Fibroblast of the conjunctiva (primary cell): ENCODE measurements around the gene SEC11C.
A peak's percentile ranks its signal among the peaks of the same experiment; 100 is the strongest.

Experiments used
- DNase-seq: peaks from one replicate; pipeline ENCODE4 v3.0.0-alpha.2; 2010; ENCODE audit warnings: low read depth

SEC11C gene

DNA sequence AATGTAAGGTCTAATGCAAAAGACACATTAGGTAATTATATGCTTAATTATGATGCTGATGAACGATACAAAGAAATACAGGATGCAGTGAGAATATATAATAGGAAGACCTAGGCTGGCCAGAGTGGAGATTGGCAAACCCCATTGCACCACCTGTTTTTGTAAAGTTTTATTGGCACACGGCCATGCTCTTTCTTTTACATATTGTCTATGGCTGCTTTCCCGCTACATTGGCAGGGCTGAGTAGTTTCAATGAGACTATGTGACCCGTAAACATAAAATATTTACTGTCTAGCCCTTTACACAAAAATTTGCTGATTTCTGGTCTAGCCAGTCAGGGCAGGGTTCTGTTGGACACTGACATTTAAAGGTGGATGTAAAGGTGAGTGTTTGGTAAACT, 5.4 kb downstream of the SEC11C start:
- DNase-seq = no peak

DNA sequence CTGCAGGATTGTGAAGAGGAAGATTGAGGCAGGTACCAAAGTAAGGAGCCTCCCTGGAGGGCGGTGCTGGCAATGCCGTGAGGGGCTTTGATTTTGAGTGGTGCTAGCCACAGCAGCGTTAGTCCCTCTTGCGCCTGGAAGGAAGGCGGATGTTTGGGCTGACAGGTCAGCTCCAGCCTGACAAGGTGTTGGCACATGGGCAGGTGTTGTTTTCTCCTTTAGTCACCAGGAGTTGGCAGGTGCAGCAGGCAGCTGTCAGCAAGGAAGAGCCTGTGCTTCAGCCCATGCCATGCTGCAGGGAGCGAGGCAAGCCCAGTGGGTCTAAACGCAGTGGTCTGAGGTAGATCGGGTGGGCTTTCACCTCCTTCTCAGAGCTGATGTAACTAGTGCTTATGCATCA, 8.5 kb downstream of the SEC11C start:
- DNase-seq = no peak

DNA sequence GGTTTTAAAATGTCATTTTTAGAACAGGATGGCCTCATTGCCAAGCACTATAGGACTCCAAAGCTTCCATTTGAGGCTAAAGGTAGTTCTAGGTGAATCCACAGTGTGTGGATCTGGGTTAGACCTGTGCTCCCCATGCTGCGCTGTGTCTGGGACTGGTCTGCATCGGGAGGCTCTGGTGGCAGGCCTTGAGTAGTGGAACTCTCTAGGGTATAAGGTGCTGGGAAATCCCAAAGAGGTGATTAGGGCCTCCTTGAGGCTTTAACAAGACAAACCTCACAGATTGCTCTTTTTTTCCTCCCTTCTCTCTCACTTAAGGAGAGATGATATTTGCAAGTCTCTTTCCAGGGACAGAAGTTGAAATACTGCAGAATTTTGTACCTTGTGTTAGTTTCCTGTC, 9.3 kb downstream of the SEC11C start:
- DNase-seq = no peak

DNA sequence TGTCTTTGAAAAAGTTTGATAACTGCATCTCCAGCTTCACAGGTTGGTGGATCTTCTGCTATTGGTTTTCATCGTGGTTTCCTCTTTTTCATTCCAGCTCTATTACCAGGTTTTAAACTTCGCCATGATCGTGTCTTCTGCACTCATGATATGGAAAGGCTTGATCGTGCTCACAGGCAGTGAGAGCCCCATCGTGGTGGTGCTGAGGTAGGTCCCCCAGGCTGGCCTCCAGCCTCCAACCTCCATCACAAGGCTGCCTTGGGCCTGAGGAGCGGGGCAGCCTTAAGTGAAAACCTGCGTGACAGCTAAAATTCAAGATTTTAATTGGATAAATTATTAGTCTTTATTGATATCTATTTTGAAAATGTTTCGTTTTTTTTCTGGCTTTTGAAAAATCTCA, 9.7 kb downstream of the SEC11C start:
- DNase-seq = no peak

DNA sequence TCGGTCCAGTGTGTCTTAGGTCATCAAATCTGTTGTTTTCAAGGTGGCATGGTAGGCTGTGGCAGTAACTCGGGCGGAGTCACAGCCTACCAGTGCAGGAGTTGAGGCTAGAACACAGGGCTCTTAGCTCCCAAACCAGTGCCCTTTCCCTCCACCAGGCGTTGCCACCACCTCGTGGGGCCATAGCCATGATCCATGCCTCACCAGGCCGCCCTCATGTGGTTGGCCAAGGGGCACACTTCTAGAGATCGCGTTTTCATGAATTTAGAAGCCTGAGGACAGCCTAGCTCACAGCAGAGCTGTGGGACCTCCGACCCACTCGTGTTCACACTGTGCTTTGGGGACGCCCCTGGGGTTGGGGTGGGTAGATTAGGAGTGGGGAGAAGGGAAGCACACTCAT, 10.6 kb downstream of the SEC11C start:
- DNase-seq = no peak

DNA sequence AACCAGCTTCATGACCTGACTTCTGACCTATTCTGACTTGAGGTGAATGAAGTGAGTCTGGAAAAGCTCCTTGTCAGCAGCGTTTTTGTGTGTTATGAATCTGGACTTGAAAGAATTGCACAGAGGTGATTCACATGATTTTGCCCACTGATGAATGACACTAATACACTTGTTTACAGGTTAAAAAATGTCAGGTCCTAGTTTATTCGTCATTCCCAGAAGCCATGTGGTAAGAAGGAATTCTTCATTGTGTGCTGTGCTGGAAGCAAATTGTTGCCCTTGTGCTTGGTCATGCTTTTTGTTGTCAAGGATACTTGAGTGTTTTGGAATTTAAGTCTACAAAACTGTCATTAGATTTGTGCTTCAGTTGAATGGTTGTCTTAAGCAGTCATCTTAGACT, 15.5 kb downstream of the SEC11C start:
- no peak for DNase-seq

DNA sequence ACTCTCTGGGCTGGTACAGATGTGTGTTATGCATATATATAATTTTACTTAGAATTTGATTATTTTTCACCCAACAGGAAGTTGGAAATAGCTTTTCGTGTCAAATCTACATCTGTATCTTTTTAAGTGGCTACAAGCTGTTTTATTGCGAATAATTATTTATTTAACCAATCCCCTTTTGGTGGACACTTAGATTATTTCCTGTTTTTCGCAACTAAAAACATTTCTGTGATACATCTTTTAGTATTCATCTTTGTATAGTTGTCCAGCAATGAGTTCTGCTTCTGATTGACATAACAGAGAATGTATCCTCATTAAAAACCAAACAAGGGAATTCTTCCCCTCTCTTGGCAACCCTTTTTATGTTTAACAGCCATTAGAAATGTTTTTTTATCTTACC, 16.6 kb downstream of the SEC11C start:
- no peak for DNase-seq

DNA sequence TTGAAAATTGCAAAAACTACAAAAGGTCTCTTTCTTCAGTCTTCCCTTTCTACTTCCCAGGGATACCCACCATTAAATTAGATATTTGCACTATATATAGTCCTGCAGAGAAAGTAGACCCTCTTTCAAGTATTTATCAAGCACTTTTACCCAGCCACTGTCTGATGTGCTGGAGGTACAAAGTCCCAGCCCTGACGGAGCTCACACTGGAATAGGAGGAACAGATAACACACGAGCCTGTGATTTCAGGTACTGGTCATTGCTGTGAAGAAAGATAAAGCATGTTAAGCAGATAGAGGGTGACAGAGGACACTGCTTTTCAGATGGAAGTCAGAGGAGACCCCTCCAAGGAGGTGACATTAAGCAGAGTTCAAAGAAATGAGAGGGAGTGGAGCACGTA, 19.6 kb downstream of the SEC11C start:
- DNase-seq = no peak

DNA sequence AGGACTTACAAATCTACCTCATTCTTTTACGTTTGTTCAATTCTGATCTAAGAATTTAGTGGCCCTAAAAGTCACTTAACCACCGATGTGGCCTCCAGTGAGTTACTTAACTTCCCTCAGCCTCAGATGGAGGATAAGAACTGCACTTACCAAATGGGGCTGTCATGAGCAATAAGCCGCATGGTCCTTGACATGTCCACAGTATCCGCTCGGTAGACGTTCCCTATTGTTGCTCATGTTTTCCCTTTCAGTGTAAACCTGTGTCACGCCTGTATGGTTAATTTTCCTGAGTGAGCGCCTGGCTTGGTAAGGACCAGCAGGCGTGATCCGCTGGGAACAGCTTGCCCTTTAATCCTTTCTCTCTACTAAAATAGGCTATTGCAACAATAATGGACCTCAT, 20.3 kb downstream of the SEC11C start:
- DNase-seq = no peak

DNA sequence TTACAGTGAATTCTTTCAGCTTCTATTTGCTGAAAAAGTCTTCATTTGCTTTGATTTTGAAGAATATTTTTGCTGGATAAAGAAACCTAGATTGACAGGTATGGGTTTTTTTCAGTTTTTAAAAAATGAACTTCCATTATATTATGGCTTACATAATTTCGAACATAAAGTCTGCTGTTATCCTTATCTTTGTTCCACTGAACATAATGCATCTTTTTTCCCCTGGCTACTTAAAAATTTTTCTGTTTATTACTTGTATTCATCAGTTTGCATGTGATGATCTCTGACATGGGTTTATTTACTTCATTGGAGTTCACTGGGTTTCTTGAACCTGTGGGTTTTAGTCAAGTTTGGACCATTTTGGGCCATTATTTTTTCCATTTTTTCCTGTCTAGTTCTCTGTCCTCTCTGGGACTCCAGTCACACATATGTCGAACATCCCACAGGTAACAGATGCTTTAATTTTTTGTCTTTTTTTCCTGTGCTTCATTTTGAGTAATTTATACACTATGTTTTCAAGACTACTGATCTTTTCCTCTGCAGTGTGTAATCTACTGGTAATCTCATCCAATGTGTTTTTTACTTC, 33.1 kb downstream of the SEC11C start:
- no peak for DNase-seq

DNA sequence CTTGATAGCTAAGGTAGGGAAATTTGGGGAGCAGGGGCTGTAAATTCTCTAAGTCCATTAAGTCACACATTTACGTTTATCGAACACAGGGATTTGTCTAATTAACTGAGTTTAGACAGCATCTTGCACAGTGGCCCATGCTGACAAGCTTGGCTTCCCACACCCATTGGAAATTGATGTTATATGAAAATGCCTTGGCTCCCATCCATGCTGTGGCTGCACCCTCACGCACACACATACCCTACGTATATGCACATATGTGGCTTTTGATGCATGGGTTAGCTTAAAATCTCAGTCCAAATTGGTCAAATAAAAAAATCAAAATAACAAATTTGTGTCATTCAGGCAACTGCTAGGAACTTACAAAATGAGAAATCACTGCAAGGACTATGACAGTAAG, 37.8 kb downstream of the SEC11C start:
- no peak for DNase-seq

DNA sequence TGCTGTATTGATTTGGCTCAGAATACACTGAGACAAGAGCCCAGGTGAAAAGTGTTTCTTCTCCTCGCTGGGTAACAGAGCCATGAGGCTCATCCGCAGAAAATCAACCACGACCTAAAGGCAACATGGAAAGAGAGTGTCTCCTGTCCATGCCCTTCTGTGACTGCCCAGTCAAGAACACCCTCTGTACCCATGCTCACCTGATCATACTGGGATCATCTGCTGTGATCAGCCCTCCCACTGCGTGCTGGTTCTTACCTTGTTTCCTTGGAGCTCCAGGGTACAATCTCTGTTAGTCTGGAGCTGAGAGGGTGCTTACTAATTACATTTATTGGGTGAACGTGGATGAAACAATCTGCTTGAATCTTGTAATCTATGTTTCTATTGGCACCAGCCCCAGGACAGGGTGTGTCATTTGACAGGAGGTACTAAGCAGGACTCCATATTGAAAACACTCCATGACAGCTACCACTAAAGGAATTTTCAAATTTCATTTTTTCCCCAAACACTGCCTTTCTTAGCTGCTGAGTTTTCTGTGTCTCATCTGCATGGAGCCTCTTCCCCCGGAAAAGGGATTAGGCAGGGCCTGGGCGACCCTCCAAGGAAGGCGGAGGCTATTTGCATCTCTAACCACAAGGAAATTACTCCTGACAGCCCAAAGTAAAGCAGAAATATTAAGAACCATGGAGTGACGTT, 40.6 kb downstream of the SEC11C start:
- DNase-seq = peak; percentile 31

DNA sequence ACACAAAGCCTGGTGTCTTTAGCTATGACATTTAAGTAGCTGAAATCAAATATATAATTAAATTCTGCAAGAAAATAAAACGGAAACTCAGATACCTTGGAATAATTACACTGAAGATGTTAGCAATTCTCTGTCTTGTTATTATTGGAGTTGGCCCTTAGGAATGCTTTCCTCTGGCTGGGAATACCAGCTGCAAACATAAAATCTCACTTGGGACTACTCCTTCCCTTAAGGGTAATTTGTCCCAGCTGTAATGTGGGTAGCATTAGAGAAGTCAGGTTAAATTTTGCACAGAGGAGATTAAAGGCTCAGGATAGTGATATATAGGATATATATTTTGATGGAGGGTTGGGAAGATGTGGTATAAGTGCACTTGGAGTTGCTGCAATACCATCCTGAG, 43.0 kb downstream of the SEC11C start:
- no peak for DNase-seq

DNA sequence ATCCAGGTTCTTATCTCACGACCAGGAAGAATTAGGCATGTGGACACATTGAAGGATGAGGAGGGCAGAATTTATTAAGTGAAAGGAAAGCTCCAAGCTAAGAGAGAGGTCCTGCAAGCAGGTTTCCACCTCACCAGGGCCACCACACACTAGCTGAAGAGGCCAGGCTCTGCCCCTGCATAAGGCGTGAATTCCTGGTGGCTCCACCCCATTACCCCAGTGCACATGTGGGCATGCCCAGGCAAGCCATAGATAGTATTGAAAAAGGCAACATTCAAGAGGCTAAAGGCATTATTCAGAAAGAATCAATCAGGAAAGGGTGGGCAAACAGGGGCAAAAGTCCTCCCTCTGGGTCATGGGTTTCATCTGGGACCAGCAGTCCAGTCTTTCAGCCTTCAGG, 49.3 kb downstream of the SEC11C start:
- no peak for DNase-seq

DNA sequence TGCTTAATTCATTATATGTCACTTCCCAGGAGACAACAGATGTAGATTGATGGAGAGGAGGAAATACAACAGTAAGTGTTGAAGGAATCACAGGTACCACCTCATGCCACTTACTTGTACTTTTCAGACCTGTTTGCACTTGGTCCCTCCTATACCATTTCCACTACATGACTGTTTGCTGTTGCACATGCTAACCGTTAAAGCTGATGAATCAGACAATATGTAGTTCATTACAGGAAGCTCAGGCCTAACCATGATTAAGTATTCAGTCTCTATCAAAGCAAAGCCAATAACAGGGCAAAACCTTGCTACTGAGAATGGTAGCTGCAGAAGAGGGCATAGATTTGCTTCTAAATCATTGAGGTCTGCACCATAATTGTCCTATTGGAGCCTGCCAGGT, 50.1 kb downstream of the SEC11C start:
- DNase-seq = no peak

DNA sequence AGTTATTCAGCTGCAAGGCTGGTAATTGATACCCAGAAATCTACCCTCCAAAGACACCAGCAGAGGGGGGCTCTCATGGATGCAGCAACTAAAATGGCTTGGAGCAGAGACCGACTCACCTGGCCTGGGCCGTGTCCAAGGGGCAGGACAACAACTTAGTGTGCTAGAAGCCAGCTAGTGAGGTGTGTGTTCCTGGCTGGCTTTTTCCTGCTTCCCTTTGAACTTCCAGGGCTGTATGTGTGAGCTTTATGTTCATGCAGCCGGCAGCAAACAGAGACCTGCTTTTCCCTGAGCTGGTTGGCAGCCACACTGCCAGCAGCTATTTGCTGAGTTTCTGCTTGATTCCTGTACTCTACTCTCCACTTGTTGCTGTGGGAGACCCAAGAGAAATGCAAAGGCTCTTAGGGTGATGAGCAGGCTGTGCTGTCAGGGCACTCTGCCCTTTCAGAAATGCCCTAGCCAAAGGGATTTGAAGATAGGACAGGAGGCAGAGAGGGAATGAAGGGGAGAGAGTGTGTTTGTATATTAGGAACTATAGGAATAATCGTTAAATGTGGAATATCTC, 56.6 kb downstream of the SEC11C start:
- DNase-seq = no peak

DNA sequence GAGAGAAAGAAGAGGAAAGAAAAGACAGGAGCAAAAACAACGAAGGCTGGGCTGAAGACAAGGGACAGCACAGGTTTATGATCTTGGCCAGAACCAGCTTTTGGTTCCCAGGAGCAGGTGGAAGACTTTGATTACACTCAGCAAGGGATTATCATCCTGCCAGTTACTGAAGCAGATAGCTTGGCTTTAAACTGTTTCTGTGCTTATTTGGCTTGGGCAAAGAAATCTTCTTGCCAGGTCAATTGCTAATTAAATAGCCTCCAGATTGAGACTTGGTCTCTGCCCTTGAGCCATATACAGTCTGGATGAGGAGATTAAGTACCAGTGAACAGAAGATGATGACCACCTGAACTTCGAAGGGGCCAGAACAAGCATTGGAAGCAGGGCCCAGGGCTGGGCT, 58.0 kb downstream of the SEC11C start:
- no peak for DNase-seq

DNA sequence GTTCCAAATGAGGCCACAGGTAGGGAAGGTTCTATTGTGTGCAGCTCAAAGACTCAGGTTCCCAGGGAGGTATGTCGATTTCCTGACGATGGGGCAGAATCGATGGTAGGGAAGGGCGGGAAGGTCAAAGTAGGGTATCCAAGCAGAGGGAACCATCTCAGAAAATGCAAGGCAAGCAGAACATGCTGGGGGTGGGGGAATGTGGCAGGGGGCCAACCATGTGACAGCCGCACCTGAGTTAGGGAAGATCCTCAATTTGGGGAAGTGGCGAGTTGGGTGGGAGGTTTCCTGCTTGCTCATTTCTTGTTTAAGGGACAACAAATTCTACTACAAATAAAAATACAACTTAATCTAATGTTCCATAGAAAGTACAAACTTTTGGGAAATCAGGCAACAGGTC, 58.5 kb downstream of the SEC11C start:
- no peak for DNase-seq

DNA sequence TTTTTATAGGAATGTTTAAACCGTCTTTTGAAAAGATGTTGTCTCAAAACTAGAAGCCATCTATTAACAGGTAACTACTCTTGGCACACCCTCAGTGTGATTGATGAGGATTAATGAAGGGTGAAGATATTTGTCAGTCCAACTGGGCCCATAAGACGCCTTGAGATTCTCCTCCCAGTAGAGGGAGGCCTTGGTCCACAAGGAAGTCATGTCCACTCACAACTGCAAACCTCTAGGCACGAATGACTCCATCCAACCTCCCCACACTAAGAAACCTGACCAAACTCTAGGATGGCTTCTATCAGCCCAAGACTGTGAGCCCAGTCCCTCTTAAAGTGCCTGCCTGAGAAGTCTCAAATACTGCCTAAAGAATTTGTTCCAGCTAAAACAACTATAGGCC, 61.1 kb downstream of the SEC11C start:
- DNase-seq = no peak

DNA sequence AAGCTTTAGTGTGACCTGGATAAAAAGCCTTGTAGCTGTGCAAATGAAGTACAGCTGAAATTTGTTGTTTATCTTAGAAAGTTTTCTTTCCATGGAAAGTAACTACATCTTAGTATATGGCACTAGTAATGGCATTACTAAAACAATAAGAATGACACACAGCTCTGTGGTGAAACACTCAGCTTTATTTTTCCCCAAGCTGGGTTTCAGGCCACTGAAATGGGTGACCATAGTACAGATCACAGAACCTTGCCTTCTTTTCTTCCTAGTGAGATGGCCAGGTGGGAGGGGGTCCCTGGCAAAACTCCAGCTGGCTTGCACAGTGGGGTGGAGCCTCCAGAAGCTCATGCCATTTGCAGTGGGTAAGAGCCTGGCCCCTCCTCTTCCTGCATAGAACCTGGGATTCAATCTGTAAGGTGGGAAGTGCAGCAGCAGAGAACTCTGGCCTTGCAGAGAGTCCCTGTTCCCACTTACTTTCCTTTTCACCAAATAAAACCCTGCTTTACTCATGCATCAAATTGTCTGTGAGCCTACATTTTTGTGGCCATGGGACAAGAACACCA, 62.7 kb downstream of the SEC11C start:
- no peak for DNase-seq

DNA sequence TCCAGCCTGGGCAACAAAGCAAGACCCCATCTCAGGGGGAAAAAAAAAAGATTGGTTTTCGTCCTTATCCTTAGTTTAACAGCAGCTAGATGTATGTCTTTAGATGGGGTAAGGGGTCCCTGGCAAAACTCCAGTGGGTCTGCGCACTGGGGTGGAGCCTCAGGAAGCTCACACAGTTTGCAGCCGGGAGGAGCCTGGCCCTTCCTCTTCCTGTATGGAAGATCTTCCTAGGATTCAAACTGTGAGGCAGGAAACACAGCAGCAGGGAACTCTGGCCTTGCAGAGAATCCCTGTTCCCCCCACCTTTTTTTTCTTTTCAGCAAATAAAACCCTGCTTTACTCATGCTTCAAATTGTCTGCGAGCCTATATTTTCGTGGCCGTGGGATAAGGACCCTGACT, 67.8 kb downstream of the SEC11C start:
- no peak for DNase-seq
